Activated CD4-positive, CD25-positive, alpha-beta regulatory T cell treated with anti-CD3 and anti-CD28 coated beads, Interleukin-2, amount 50 U/mL, for 72 hours (primary cell): ENCODE measurements around the gene CHRNG.

Experiments
- DNase-seq: peaks from one replicate; pipeline ENCODE4 v3.0.0; 2021

The CHRNG gene

DNA sequence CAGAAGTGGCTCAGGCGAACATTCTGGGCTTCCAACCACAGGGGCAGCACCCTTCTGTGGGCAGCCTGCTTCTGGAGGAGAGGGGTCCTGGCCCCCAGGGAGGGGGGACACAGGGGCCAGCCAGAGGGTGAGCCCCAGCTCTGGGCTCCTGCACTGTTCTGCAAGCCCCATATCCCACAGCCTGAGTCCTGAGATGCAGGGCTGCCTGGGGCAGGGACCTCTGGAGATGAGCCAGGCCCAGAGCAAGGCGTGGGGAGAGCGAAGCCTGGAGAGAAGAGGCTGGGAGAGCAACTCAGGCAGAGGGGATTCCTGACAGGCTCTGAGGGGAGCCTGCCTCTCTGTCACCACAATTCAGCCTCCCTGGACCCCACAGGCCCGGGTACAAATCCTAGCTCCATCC, 32.8 kb upstream of the CHRNG start:
- DNase-seq = no peak

DNA sequence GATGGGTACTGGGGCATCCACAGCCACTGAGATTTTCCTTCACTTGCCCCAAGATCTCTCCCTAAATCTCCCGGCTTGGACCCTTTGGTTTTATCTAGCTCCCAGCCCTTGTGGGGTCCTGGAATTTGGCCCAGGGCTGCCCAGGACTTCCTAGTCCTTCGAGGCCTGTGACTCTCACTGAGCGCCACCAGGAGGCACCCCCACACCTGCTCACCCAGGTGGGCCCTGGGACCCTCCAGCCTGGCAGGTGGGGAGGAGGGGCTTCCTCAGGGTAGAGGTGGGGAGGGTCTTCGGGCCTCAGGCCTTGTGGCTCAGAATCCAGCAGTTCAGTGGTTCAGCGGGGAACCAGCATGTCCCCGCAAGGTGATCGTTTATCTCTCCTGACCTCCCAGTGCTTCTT, 31.2 kb upstream of the CHRNG start:
- DNase-seq = no peak

DNA sequence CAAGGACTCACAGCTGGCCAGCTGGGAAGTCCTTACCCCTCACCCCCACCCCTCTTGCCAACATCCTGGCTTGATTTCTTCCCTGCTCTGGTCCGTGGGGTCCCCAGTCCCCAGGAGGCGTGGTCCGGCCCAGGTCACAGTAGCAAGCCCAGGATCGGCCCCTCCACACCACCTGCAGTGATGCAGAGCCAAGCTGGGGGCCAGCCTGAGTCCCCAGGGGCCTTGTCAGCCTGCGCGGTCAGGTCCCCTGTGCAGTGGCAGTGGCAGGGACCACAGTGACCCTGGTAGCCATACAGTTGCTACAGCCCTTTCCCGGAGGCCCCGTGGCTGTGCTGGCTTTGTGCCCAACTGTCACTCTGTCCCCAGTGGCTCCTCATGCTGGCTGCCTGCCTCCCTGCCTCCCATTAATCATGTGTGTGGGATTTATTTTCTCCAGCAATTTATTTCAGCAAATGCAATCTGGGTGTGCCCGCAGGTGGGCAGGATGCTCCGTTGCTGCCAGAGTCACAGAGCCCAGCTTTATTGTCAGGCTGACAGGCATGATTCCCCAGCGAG, 28.1 kb upstream of the CHRNG start:
- no peak for DNase-seq

DNA sequence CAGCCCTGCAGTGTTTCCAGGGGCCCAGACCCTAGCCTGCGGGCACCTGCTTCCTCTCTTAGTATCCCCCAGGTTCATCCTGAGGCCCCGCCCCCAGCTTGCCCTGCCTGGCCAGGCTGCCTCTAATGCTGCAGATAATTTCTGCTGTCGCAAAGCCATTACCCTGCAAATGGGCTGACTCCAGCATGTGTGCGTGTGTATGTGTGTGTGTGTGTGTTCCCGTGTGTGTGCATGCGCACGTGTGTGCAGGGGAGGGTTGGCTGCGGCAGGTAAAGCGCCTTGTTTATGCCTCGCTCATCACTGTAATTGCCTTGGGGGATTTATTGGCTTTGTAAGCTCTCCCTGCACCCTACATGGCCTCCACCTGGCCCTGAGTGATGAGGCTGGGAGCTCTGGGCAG, 26.9 kb upstream of the CHRNG start:
- DNase-seq = no peak

DNA sequence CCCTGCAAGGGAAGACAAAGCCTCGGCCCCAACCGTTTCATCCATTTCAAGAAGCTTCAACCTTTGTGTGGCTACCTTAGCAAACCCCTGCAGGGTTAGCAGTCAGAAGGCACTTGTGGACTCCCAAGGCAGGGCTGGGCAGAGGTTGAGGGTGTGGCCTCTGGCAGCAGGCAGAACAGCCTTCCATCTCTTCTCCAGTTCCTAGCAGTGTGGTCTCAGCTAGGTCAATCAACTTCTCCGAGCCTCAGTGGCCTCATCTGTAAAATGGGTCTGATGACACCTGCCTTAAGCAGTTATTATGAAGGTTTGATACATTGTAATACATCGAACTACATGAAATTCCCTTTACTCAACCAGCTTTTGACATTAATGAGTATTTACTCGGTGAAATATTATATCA, 26.1 kb upstream of the CHRNG start:
- DNase-seq = no peak

DNA sequence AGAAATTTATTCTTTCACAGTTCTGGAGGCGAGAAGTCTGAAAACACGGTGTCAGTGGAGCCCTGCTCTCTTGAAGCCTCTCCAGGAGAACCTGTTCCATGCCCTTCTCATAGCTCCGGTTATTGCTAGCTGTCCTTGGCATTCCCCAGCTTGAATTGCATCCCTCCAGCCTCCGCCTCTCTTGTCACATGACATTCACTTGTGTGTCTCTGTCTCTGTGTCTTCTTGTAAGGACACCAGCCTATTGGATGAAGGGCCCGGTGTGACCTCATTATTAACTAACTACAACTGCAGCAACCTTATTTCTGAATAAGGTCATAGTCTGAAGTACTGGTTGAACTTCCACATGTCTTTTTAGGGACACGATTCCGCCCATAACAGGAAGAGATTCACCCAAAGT, 23.9 kb upstream of the CHRNG start:
- no peak for DNase-seq

DNA sequence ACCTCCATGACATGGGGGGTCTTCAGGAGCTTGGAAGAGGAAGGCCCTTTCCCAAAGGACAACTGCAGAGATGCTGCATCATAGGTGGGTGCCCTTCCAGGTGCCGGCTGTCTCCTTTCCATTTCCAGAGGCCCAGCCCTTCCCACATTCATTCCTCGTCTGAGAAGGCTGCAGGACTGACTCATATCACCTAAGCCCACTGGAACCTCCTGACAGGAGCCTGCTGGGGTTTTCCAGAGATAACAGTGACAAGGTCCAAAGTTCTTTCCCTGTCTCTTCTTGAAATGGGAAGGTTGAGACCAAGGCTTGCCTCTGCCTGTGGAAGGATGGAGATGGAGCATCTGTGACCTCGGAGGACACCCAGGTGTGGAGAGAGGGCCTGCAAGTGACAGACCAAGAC, 22.9 kb upstream of the CHRNG start:
- no peak for DNase-seq

DNA sequence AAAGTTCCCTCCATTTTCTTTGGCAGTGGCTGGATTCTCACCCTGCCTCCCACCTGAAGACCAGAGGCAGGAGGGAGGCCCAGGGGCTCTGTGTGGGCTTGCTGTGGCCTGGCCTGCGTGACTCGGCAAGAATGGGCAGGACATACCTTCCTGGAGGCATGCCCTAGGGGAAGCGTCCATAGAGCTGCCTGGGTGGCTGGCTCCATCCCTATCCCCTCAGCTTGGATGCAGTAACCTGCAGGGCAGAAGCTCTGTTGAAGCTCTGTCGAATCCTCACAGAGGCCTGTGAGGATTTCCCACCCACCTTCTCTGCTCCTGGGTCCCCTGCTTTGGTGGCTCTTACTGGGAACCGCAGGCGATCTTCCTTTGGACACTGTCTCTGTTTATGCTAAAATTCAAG, 20.6 kb upstream of the CHRNG start:
- DNase-seq = no peak

DNA sequence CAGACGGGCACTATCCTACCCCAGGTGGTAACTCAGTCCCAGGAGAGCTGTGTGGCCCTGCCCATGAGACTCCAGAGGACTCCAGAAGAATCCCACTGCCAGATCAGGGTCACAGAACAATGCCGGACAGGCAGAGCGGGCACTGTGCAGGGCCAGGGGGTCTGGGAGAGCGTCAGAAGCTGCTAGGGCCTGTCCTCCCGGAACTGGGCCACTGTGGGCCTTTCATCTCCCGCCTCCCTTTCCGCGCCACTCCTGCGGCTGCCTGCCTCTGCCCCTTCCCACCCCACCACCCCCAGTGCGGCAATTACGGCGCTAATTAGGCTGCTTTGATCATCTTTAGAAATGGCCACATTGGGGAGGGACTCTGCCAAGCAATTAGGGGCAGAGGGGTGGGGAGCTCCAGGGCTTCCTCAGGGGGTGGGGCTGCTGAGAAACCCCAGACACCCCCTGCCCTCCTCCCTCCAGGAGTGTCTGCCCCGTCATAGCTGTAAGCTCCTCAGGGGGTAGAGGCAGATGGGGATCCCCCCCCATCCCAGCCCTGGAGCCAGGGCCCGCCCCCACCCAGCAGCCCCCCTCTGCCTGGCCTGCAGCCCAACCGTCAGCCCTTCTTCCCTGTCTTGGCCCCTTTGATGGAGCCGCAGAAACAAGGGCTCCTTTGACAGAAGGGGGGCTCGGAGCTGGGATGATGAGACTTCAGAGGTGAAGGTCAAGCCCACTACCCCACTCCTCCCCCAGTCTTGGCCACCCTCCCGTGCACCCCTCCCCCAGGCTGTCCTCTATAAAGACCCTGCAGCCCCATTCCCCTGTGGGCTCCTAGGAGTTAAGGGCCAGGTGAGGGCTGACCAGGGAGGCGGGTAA, 19.7 kb upstream of the CHRNG start, which contains the start of gene PRSS56:
TSS of gene PRSS56 (plus strand) at position 808 of the 858 bp plus-strand sequence. CDS start 211 bp downstream, outside the sequence.
- no peak for DNase-seq

DNA sequence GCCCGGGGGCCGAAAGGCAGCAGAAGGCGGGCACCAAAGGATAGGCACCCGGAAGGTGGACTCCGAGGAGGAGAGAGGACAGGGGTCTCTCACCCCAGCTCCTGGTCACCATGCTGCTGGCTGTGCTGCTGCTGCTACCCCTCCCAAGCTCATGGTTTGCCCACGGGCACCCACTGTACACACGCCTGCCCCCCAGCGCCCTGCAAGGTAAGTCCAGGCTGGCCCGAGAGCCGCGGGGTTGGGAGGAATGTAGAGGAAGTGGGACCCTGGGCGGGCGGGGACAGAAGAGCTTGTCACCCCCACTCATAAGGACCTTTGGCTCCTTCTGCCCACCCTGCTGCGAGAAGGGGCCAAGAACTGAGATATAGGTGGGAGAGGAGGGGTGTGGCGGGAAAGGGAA, 19.0 kb upstream of the CHRNG start:
- DNase-seq = no peak

DNA sequence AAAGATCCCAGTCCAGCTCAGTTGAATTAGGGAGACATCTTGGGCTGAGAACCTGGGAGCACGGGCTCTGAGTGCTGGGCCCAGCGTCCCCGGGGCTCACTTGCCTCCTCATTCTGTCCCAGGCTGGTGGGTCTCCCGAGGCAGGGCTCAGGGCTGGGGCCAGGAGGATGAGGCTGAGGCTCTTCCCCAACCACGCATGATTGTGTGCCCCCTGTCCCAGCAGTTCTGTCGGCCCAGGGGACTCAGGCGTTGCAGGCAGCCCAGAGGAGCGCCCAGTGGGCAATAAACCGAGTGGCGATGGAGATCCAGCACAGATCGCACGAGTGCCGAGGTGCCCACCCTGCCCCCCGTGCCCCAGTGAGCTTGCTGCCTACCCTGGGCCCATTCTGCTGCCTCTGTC, 18.4 kb upstream of the CHRNG start:
- no peak for DNase-seq

DNA sequence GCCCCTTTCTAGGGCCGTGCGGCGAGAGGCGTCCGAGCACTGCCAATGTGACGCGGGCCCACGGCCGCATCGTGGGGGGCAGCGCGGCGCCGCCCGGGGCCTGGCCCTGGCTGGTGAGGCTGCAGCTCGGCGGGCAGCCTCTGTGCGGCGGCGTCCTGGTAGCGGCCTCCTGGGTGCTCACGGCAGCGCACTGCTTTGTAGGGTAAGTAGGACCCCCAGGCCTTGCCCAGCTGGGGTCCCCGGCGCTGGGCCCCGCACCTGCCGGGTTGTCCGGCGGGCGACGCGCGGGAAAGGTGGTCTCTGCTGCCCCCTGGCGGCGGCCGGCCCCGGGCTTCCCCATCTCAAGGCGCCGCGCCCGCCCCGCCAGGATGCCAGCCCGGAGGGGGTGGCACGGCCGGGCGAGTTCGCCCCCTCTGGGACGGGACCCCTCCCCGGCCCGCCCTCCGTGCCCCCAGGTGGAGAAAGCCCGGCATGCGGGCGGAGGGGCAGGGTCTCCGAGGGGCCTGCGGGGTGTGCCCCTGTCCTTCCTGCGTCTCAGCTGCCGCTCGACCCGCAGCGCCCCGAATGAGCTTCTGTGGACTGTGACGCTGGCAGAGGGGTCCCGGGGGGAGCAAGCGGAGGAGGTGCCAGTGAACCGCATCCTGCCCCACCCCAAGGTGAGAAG, 17.4 kb upstream of the CHRNG start:
- DNase-seq = peak; percentile 82

DNA sequence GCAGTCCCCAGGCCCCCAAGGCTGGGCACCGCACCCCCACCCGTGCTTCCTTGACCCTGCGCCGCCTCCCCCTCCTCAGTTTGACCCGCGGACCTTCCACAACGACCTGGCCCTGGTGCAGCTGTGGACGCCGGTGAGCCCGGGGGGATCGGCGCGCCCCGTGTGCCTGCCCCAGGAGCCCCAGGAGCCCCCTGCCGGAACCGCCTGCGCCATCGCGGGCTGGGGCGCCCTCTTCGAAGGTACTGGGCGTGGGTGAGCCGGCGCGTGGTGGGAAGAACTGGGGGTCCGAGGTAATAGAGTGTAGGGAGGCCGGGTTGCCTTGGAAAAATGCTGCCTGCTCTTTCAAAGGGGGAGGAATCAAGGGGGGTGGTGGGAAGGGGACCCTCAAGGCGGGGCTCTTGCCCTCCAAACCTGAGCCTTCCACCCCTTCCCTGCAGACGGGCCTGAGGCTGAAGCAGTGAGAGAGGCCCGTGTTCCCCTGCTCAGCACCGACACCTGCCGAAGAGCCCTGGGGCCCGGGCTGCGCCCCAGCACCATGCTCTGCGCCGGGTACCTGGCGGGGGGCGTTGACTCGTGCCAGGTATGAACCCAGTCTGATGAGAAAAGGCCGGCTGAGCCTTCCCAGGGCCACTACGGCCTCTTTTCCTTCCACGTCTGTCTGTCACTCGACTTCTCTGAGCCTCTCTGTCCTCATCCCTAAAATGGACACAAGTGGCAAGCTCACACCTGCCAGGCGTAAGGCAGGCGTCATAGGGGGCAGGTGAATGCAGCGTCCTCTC, 16.7 kb upstream of the CHRNG start:
- DNase-seq = no peak

DNA sequence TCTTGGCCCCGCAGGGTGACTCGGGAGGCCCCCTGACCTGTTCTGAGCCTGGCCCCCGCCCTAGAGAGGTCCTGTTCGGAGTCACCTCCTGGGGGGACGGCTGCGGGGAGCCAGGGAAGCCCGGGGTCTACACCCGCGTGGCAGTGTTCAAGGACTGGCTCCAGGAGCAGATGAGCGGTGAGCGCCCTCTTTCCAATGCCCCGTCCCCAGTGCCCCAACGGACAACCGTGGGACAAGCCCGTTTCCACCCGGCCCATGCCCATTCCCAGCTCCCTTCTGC, 16.1 kb upstream of the CHRNG start:
- DNase-seq = no peak

DNA sequence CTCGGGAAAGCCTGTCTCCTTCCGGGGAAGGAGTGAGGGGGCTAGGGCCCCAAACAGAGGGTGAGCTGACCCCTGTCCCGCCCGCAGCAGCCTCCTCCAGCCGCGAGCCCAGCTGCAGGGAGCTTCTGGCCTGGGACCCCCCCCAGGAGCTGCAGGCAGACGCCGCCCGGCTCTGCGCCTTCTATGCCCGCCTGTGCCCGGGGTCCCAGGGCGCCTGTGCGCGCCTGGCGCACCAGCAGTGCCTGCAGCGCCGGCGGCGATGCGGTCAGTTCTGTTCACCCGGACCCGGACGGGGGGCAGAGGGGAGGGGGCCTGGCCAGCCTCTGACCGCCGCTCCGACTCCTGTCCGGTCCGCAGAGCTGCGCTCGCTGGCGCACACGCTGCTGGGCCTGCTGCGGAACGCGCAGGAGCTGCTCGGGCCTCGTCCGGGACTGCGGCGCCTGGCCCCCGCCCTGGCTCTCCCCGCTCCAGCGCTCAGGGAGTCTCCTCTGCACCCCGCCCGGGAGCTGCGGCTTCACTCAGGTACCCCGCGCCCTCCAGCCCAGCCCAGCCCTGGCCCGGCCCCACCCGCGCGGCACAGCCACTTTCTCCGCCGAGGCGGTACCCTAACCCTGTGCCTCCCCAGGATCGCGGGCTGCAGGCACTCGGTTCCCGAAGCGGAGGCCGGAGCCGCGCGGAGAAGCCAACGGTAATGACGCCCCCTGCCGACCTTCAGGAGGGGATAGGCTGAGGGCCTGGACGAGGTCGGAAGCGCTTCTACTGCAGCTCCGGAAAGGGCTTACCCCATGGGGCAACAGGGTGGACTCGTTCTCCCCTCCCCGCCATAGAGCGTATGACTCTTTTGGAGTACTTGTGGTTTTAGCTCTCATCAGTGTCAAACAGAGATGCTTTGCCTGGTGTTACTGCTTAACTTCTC, 15.6 kb upstream of the CHRNG start:
- no peak for DNase-seq

DNA sequence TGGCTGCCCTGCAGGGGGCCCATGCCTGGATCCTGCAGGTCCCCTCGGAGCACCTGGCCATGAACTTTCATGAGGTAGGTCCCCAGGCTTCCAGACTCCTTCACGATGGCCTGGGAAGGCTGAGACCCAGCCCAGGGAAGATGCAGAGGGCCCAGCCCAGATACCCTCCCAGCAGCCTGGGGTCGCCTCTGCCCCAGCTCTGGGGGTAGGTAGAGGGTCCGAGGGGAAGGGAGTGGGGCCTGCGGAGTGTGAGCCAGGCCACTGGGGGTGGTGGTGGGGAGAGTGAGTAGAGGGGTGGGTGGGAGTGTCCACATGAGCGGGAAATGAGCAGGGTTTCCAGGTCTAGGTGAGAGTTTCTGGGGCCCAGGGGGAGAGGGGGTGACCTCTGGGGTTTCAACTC, 14.7 kb upstream of the CHRNG start:
- DNase-seq = no peak

DNA sequence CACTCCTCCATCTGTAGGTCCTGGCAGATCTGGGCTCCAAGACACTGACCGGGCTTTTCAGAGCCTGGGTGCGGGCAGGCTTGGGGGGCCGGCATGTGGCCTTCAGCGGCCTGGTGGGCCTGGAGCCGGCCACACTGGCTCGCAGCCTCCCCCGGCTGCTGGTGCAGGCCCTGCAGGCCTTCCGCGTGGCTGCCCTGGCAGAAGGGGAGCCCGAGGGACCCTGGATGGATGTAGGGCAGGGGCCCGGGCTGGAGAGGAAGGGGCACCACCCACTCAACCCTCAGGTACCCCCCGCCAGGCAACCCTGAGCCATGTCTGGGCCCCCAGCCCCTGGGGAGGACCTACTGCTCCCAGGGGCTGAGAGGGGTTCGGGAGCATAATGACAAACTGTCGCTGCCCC, 14.3 kb upstream of the CHRNG start:
- DNase-seq = no peak

DNA sequence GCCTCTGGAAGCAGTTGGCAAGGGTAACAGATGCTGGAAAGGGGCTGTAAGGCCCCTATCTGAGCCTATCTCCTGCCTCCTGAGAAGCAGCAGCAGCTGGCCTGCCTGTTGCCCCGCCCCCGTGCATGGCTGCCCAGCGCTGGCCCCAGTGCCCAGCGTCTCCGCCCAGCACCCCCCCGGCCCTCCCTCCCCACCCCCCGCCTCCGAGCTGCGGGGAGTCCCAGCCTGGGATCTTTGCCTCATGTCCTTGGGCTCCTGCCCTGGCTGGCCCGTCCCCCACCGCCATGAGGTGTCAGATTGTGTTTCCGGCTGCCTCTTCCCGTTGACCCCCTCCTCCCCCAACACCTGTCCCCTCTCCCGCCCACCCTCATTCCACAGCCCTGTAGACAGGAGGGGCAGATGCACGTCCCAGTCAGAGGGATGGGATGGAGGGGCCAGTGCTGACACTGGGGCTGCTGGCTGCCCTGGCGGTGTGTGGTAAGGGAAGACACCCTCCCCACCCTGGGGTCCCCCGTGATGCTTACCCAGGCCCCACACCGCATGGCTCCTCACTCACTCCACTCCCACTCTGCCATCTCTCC, 13.6 kb upstream of the CHRNG start, which contains the start of gene CHRND:
TSS of gene CHRND (plus strand) at position 370 of the 581 bp plus-strand sequence. CDS start at position 426, 56 bp downstream.
- DNase-seq = no peak

DNA sequence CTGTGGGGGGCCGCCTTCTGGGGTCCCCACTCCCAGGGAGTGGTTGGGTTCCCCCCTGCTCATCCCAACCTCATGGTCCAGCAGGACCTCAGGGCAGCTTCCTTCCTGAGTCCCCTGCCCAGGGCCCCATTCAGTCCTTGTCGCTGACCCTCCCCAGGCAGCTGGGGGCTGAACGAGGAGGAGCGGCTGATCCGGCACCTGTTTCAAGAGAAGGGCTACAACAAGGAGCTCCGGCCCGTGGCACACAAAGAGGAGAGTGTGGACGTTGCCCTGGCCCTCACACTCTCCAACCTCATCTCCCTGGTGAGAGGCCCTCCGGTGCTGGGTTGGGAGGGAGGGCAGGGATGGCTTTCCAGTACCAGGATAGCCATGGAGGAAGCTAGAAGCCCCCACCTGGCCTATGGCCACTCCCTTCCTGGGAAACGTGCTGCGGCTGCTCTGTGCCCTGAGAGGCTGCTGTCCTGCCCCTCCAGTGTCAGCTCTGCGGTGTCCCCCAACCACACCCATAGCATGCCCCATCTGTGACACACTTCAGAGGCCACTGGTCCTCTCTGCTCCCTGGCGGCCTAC, 13.0 kb upstream of the CHRNG start:
- no peak for DNase-seq

DNA sequence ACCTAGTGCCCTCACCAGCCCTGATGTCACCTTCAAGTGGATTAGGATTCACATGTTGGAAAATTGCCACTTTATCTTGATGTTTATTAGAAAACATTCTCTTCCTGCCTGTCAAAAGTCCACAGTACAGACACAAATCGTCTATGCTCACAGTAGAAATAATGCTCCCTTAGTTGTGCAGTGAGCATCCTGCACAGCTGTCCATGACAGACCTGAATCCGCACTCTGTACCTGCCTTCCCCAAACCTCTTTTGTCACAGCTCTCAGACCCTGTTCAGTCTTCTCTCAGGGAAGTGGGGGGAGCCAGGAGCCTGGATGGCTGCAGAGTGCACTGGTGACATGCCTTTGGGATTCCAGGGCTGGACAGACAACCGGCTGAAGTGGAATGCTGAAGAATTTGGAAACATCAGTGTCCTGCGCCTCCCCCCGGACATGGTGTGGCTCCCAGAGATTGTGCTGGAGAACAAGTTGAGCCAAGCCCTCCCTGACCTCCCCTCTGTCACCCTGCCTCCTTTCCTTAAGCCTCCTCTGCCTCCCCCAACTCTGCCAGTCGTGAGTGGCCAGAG, 11.5 kb upstream of the CHRNG start:
- no peak for DNase-seq

DNA sequence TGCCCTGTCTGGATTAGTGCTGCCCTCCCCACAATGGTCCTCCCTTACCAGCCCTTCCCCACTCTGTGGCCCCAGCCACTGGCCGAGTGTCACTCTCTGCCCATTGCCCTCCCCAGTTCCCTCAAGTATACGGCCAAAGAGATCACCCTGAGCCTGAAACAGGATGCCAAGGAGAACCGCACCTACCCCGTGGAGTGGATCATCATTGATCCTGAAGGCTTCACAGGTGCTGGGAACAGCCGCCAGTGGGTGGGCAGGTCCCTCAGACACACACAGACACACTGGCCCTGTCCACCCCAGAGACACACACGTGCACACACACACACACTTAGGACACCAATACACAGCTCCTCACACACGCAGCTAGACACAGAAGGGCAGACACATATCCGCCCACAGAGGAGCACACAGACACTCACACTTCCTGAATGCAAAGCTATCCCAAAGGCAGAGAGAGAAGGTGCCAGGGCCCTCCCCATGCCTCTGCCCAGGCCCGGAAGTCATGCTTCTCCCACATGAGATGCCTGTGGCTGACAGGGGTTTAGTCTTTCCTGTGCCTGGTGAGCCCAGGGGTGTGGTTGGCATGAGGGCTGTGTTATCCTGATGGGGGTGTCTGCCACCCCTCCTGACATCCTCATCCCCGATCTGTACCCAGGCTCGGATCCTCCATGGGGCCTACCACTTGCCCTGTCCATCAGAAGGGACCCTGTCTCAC, 10.6 kb upstream of the CHRNG start:
- DNase-seq = no peak
